Prostate gland (tissue), 2 donors: Measurements from ENCODE around the gene GPR33.

ENCODE experiments used
- POLR2A ChIP-seq: fragments of 450-650 bp; IDR thresholded peaks from one replicate; pipeline ENCODE4 v1.6.1; 2016; ENCODE audit warnings: antibody characterized with exemption, mild to moderate bottlenecking
- TF ChIP-seq, protein P1 (sequence below), 4 experiments: fragments of 200-600 bp in 2 of 4; fragments of 450-650 bp in 2 of 4; sonication (generic) in 2 of 4; IDR thresholded peaks; 1 replicate in 3 of 4; 2 replicates in 1 of 4; pipeline ENCODE4 v1.5.1; 2016 to 2019; ENCODE audit warnings: antibody characterized with exemption in 4 of 4, mild to moderate bottlenecking in 2 of 4, moderate library complexity in 2 of 4

DNA sequence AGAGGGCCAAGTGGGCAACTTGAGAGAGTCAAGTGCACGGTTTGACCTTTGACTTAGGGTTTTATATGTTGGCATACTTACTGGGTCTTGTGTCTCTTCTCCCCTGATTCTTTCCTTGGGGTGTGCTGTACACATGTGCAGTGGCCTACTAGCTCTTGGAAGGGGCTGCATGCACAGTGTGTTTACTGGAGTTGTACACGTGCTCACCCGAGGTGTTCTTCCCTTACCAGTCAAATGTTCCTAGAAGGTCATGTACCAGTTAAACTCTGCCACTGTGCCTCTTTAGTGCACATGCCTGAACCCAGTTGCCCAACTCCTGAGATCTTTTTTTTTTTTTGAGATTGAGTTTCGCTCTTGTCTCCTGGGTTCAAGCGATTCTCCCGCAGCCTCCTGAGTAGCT, 21.3 kb downstream of the GPR33 start:
- TF ChIP-seq, protein P1, sequence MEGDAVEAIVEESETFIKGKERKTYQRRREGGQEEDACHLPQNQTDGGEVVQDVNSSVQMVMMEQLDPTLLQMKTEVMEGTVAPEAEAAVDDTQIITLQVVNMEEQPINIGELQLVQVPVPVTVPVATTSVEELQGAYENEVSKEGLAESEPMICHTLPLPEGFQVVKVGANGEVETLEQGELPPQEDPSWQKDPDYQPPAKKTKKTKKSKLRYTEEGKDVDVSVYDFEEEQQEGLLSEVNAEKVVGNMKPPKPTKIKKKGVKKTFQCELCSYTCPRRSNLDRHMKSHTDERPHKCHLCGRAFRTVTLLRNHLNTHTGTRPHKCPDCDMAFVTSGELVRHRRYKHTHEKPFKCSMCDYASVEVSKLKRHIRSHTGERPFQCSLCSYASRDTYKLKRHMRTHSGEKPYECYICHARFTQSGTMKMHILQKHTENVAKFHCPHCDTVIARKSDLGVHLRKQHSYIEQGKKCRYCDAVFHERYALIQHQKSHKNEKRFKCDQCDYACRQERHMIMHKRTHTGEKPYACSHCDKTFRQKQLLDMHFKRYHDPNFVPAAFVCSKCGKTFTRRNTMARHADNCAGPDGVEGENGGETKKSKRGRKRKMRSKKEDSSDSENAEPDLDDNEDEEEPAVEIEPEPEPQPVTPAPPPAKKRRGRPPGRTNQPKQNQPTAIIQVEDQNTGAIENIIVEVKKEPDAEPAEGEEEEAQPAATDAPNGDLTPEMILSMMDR (IDR thresholded peaks at IDR 0.05), result no peak
- no peak for TF ChIP-seq POLR2A
